Osteocyte (in vitro differentiated cells): ENCODE results near the gene STAP2. TPM values are rescaled to one million over a fixed set of nuclear protein-coding genes. Genes with fewer than 3 reads are reported as not detected.

ENCODE experiments used
- DNase-seq: peaks from one replicate; pipeline ENCODE4 v3.0.0; 2021; ENCODE audit warnings: mixed read lengths; ENCODE audit not compliant: unreplicated experiment; ENCODE audit errors: extremely low spot score
- H3K27ac Mint-ChIP-seq: one replicate; pipeline ENCODE4 v1.8.0; 2021; ENCODE audit warnings: mild to moderate bottlenecking, mixed read lengths; ENCODE audit not compliant: unreplicated experiment
- H3K27me3 Mint-ChIP-seq: one replicate; pipeline ENCODE4 v1.8.0; 2021; ENCODE audit warnings: mixed read lengths; ENCODE audit not compliant: unreplicated experiment
- H3K36me3 Mint-ChIP-seq: one replicate; pipeline ENCODE4 v1.8.0; 2021; ENCODE audit warnings: mixed read lengths; ENCODE audit not compliant: unreplicated experiment
- H3K4me1 Mint-ChIP-seq: one replicate; pipeline ENCODE4 v1.8.0; 2021; ENCODE audit warnings: mixed read lengths; ENCODE audit not compliant: unreplicated experiment
- H3K4me3 Mint-ChIP-seq: one replicate; pipeline ENCODE4 v1.8.0; 2021; ENCODE audit warnings: mild to moderate bottlenecking, moderate library complexity, mixed read lengths; ENCODE audit not compliant: unreplicated experiment
- H3K9me3 Mint-ChIP-seq: one replicate; pipeline ENCODE4 v1.8.0; 2021; ENCODE audit warnings: mixed read lengths; ENCODE audit not compliant: unreplicated experiment
- CTCF ChIP-seq: fragments of 200-600 bp; sonication (generic); IDR thresholded peaks from 2 replicates; pipeline ENCODE4 v1.5.0; 2021; ENCODE audit warnings: antibody characterized with exemption, mild to moderate bottlenecking, moderate library complexity
- long read RNA-seq: library from polyadenylated mRNA; unstranded; transcript quantifications from one replicate; pipeline ENCODE4 v2.0.0, GENCODE V29; 2021
- total RNA-seq: library from RNA; stranded (reverse); gene quantifications from 2 replicates; pipeline ENCODE4 v1.2.1, GENCODE V29; 2021

The STAP2 gene
- total RNA-seq: 2.7 and 5.9 TPM in 2 replicates
- long read RNA-seq, transcript STAP2-201 (13 exons, 1,426 nt): major isoform, 6 of 9 reads
- long read RNA-seq, partial matches to known transcripts: 0 of 9 reads
- long read RNA-seq, other reads (novel, unspliced or antisense): 2 of 9 reads

- no peaks in the 10 kb centered on the region for H3K27me3 Mint-ChIP-seq
- no peaks in the 10 kb centered on the region for H3K36me3 Mint-ChIP-seq
- no peaks in the 10 kb centered on the region for H3K9me3 Mint-ChIP-seq
- H3K4me3 Mint-ChIP-seq: peak within 1 kb of the TSS; percentile 66
- no peak for DNase-seq
- peak within 1 kb of the TSS; percentile 86 for H3K27ac Mint-ChIP-seq
- H3K4me1 Mint-ChIP-seq: peaks cover 15% of the 10 kb centered on the region
- no peak for TF ChIP-seq CTCF
Measured at GRCh38 chr19:4338441-4339355, at the start of gene STAP2. TSS of gene STAP2 (minus strand) at chr19:4338827. CDS start at chr19:4338753, 74 bp downstream.

- H3K4me1 Mint-ChIP-seq: peaks cover 42% of the 10 kb centered on the region
- H3K9me3 Mint-ChIP-seq: no peaks in the 10 kb centered on the region
- H3K36me3 Mint-ChIP-seq: peaks cover 2% of the 10 kb centered on the region
- H3K4me3 Mint-ChIP-seq: no peak overlapping the region
- no peaks in the 10 kb centered on the region for H3K27me3 Mint-ChIP-seq
- peak overlapping the region; percentile 54 for H3K27ac Mint-ChIP-seq
- DNase-seq: no peak
- TF ChIP-seq CTCF: no peak
Measured at GRCh38 chr19:4386041-4386782, 47.6 kb upstream of the STAP2 start.

- no peak for DNase-seq
- H3K27me3 Mint-ChIP-seq: no peaks in the 10 kb centered on the region
- peaks cover 2% of the 10 kb centered on the region for H3K36me3 Mint-ChIP-seq
- H3K27ac Mint-ChIP-seq: peak overlapping the region; percentile 54
- H3K9me3 Mint-ChIP-seq: no peaks in the 10 kb centered on the region
- no peak overlapping the region for H3K4me3 Mint-ChIP-seq
- no peak for TF ChIP-seq CTCF
- H3K4me1 Mint-ChIP-seq: peaks cover 38% of the 10 kb centered on the region
Measured at GRCh38 chr19:4385291-4386040, 46.8 kb upstream of the STAP2 start.

GRCh38 chr19:4380254-4380727 lies 41.7 kb upstream of the STAP2 start:
- Mint-ChIP-seq H3K4me1 (peaks cover 49% of the 10 kb centered on the region), H3K9me3 (no peaks in the 10 kb centered on the region), H3K27me3 (no peaks in the 10 kb centered on the region), H3K4me3 (no peak overlapping the region), H3K27ac (peak overlapping the region; percentile 23), H3K36me3 (peaks cover 2% of the 10 kb centered on the region)
- TF ChIP-seq CTCF: no peak
- DNase-seq: no peak
